KMS-11 (cell line): ENCODE data around the gene ROS1.

Experiments used
- H2AFZ ChIP-seq: fragments of 200-600 bp; sonication (generic); 2 replicates; pipeline ENCODE4 v1.6.1; 2016; ENCODE audit warnings: antibody characterized with exemption, mixed run types, low read depth
- H3K27ac ChIP-seq: fragments of 200-600 bp; sonication (generic); 2 replicates; pipeline ENCODE4 v1.6.1; 2016; ENCODE audit warnings: mild to moderate bottlenecking, mixed run types
- H3K27me3 ChIP-seq: fragments of 200-600 bp; sonication (generic); 2 replicates; pipeline ENCODE4 v1.6.1; 2017; ENCODE audit warnings: mild to moderate bottlenecking, low read depth, mixed run types, moderate library complexity; ENCODE audit not compliant: insufficient read depth
- H3K36me3 ChIP-seq: fragments of 200-600 bp; sonication (generic); 2 replicates; pipeline ENCODE4 v1.6.1; 2017; ENCODE audit warnings: mild to moderate bottlenecking, mixed run types; ENCODE audit not compliant: insufficient read depth
- H3K4me1 ChIP-seq: fragments of 200-600 bp; sonication (generic); 2 replicates; pipeline ENCODE4 v1.6.1; 2016; ENCODE audit warnings: mild to moderate bottlenecking, low read depth, mixed run types; ENCODE audit not compliant: poor library complexity, severe bottlenecking
- H3K4me2 ChIP-seq: fragments of 200-600 bp; sonication (generic); 2 replicates; pipeline ENCODE4 v1.7.0; 2016; ENCODE audit warnings: mild to moderate bottlenecking, mixed run types
- H3K4me3 ChIP-seq: fragments of 200-600 bp; sonication (generic); IDR thresholded peaks from 2 replicates; pipeline ENCODE4 v1.6.1; 2017; ENCODE audit warnings: low read depth, low read length, mixed read lengths; ENCODE audit not compliant: insufficient read depth
- H3K79me2 ChIP-seq: fragments of 200-600 bp; sonication (generic); 2 replicates; pipeline ENCODE4 v1.6.1; 2016; ENCODE audit warnings: low read depth, mixed run types; ENCODE audit not compliant: insufficient read depth
- H3K9ac ChIP-seq: fragments of 200-600 bp; sonication (generic); 2 replicates; pipeline ENCODE4 v1.6.1; 2016; ENCODE audit warnings: mild to moderate bottlenecking, mixed run types
- H4K20me1 ChIP-seq: fragments of 200-600 bp; sonication (generic); 2 replicates; pipeline ENCODE4 v1.6.1; 2016; ENCODE audit warnings: mild to moderate bottlenecking, mixed run types; ENCODE audit not compliant: insufficient read depth
- CTCF ChIP-seq: fragments of 200-600 bp; sonication (generic); conservative IDR thresholded peaks from 2 replicates; pipeline ENCODE4 v1.6.1; 2017; ENCODE audit warnings: low read depth, mild to moderate bottlenecking, antibody characterized with exemption, low read length, moderate library complexity, mixed read lengths

ROS1 gene

GRCh38 chr6:117395164-117395563, 30.6 kb downstream of the ROS1 start:
- H3K27me3 ChIP-seq = no peaks in the 10 kb centered on the region
- no peaks in the 10 kb centered on the region for H3K36me3 ChIP-seq
- H3K4me3 ChIP-seq = no peak overlapping the region
- H3K4me2 ChIP-seq = no peak overlapping the region
- no peaks in the 10 kb centered on the region for H3K79me2 ChIP-seq
- H2AFZ ChIP-seq = no peak overlapping the region
- H3K9ac ChIP-seq = no peak overlapping the region
- H4K20me1 ChIP-seq = no peaks in the 10 kb centered on the region
- no peaks in the 10 kb centered on the region for H3K4me1 ChIP-seq
- TF ChIP-seq CTCF = no peak
- H3K27ac ChIP-seq = no peak overlapping the region

- H3K36me3 ChIP-seq = no peaks in the 10 kb centered on the region
- no peaks in the 10 kb centered on the region for H3K27me3 ChIP-seq
- H3K79me2 ChIP-seq = no peaks in the 10 kb centered on the region
- no peak overlapping the region for H2AFZ ChIP-seq
- H3K27ac ChIP-seq = no peak overlapping the region
- TF ChIP-seq CTCF = no peak
- no peak overlapping the region for H3K9ac ChIP-seq
- H3K4me3 ChIP-seq = no peak overlapping the region
- no peak overlapping the region for H3K4me2 ChIP-seq
- no peaks in the 10 kb centered on the region for H3K4me1 ChIP-seq
- H4K20me1 ChIP-seq = no peaks in the 10 kb centered on the region
These were observed 32.7 kb downstream of the ROS1 start for GRCh38 chr6:117393045-117393444.

DNA sequence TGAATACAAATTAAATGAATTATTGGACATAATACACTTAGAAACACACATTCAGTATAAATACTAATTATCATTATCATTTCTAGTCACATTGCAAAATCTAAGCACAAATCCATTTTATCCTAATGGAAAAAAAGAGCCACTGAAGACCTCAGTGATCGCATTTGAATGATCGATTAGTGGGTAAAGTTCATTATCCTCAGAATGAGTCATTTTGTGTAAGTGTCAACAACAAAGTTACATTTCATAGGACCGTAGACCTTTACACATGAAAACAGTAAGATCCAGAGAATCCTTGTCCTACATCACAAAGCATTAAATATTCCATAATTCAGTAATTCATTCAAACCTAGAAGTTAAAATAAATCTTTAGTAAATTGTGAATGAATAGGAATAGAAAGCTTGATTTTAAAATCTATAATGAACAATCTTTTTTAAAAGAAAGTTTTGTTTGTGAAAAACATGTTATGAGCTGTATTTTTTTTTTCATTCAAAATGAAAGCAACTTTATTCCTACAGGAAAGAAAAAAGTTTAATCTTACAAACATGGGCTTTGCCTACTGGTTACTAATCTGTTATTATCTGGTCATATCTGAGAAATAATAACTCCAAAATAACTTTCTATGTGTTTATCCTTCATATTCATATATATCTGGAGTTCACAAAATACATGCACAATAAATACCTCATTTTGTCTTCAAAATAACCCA, 33.7 kb downstream of the ROS1 start:
- H3K4me1 ChIP-seq = no peaks in the 10 kb centered on the region
- H4K20me1 ChIP-seq = no peaks in the 10 kb centered on the region
- TF ChIP-seq CTCF = no peak
- H2AFZ ChIP-seq = no peak overlapping the region
- no peaks in the 10 kb centered on the region for H3K79me2 ChIP-seq
- no peaks in the 10 kb centered on the region for H3K36me3 ChIP-seq
- H3K4me3 ChIP-seq = no peak overlapping the region
- no peak overlapping the region for H3K9ac ChIP-seq
- no peaks in the 10 kb centered on the region for H3K27me3 ChIP-seq
- H3K27ac ChIP-seq = no peak overlapping the region
- H3K4me2 ChIP-seq = no peak overlapping the region

DNA sequence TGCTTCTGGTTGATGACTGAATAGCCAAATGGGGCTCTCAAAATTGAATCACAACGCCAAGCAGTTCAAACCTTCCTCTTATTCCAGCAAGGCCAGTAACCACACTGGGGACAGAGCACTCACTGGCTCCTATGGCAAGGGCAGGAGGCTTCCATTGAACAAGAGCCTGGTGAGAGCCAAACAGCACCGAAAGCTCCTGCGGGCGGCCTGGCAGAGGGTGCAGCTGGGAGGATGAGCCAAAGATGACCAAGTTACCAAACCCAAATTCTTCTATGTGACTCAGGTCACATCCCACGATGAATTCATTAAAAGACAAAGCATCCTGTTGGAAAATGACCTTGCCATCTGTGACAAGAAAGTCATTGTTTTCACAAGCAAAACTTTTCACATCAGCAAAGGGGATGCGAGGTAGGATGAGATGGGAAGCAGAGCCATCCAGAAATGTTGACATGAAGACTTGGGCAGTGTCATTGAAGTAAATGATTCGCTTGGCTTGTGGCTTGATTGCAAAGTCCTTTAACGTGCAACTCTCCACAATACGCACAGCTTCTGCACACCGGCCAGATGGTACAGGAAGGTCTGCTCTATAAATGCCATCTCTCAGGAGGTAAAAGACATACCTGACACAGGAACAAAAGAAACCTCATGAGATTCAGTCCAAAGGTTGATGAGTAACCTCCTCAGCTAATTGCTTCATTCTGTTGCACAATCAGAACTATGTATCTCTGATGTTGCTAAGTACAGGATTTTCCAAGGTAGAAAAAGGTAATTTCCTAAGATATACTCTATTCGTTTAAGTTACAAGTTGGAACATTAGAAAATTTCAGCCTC, 36.3 kb downstream of the ROS1 start:
- H3K27me3 ChIP-seq = no peaks in the 10 kb centered on the region
- no peaks in the 10 kb centered on the region for H3K4me1 ChIP-seq
- no peaks in the 10 kb centered on the region for H3K79me2 ChIP-seq
- no peak overlapping the region for H3K4me2 ChIP-seq
- no peak overlapping the region for H3K27ac ChIP-seq
- H2AFZ ChIP-seq = no peak overlapping the region
- no peaks in the 10 kb centered on the region for H3K36me3 ChIP-seq
- TF ChIP-seq CTCF = no peak
- H3K9ac ChIP-seq = no peak overlapping the region
- no peaks in the 10 kb centered on the region for H4K20me1 ChIP-seq
- H3K4me3 ChIP-seq = no peak overlapping the region
